SK-N-SH treated with all-trans-retinoic acid at 6 μM for 48 hours (cell line): ENCODE measurements around the gene ZGLP1.

Experiments
- PPARA ChIP-seq: fragments of 250-450 bp; sonication (Bioruptor Pico); IDR thresholded peaks from 2 replicates; pipeline ENCODE4 v1.5.0; 2020; ENCODE audit warnings: mild to moderate bottlenecking, borderline replicate concordance
- SNAI2 ChIP-seq: fragments of 250-450 bp; sonication (Bioruptor Pico); IDR thresholded peaks from 2 replicates; pipeline ENCODE4 v1.5.0; 2020; ENCODE audit warnings: mild to moderate bottlenecking, moderate library complexity
- TF ChIP-seq, protein P1 (sequence below): fragments of 250-450 bp; sonication (Bioruptor Pico); IDR thresholded peaks from 2 replicates; pipeline ENCODE4 v1.8.0; 2020; ENCODE audit warnings: mild to moderate bottlenecking, moderate library complexity, borderline replicate concordance

DNA sequence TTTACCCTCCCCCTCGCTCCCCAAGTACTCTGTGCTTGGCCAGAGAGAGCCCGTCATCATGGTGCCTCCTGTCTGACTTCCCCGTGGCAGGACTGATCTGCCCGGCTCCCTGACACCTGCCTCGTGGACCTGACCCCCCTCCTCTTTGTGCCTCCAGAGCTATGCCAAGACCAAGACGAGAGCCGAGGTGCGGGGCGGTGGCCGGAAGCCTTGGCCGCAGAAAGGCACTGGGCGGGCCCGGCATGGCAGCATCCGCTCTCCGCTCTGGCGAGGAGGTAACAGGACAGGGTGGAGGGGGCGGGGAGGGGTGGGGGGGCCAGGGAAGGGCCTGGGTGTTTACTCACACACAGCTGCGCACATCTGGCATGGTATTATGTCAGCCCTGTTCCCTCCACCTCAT lies 53.1 kb downstream of the ZGLP1 start:
- TF ChIP-seq, protein P1, sequence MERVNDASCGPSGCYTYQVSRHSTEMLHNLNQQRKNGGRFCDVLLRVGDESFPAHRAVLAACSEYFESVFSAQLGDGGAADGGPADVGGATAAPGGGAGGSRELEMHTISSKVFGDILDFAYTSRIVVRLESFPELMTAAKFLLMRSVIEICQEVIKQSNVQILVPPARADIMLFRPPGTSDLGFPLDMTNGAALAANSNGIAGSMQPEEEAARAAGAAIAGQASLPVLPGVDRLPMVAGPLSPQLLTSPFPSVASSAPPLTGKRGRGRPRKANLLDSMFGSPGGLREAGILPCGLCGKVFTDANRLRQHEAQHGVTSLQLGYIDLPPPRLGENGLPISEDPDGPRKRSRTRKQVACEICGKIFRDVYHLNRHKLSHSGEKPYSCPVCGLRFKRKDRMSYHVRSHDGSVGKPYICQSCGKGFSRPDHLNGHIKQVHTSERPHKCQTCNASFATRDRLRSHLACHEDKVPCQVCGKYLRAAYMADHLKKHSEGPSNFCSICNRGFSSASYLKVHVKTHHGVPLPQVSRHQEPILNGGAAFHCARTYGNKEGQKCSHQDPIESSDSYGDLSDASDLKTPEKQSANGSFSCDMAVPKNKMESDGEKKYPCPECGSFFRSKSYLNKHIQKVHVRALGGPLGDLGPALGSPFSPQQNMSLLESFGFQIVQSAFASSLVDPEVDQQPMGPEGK = no peak
- TF ChIP-seq PPARA (CRISPR knock-in tag) = no peak
- TF ChIP-seq SNAI2 (CRISPR knock-in tag) = no peak
